RWPE1 (cell line): ENCODE data around the gene ANKRD11.

Source experiments
- CTCF ChIA-PET: fragments of 350-600 bp; sonication (Branson Sonifier 250); formaldehyde crosslinking; extraction: SDS; loops from one replicate; lab custom pipeline; 2021; lab: Yijun Ruan, JAX
- POLR2A ChIA-PET: fragments of 400-600 bp; formaldehyde crosslinking; extraction: SDS; loops from one replicate; lab custom pipeline; 2020; ENCODE audit warnings: antibody characterized with exemption; ENCODE audit not compliant: low non-redundant PET; lab: Yijun Ruan, JAX
- DNase-seq: peaks from one replicate; pipeline ENCODE4 v3.0.0; 2012; ENCODE audit warnings: low spot score
- H3K27ac ChIP-seq: fragments of 450-650 bp; 2 replicates; pipeline ENCODE4 v1.5.1; 2017
- CTCF ChIP-seq: fragments of 450-650 bp; conservative IDR thresholded peaks from 2 replicates; pipeline ENCODE4 v1.5.1; 2017; ENCODE audit warnings: low read depth, mild to moderate bottlenecking

The ANKRD11 gene

GRCh38 chr16:89273741-89274472, 216.5 kb downstream of the ANKRD11 start:
- ChIA-PET CTCF (no interaction called here), POLR2A (no interaction called here)
- no peak for DNase-seq
- H3K27ac ChIP-seq: peak overlapping the region; percentile 2; the same call in 1 of the 2 replicates
- TF ChIP-seq CTCF: no peak

- DNase-seq: no peak
- TF ChIP-seq CTCF: no peak
- H3K27ac ChIP-seq: no peak overlapping the region
- POLR2A ChIA-PET: no interaction called here
- CTCF ChIA-PET: interaction anchor here (0.6 kb wide), 1 partner anchor 459 kb away, joined by 3 read pairs; no protein-coding TSS in a partner anchor
Observed at GRCh38 chr16:89272631-89273030, 217.7 kb downstream of the ANKRD11 start.

- no peak for TF ChIP-seq CTCF
- DNase-seq: no peak
- ChIA-PET CTCF (no interaction called here), POLR2A (no interaction called here)
- H3K27ac ChIP-seq: peak overlapping the region; percentile 51
Observed at GRCh38 chr16:89270666-89271345, 219.6 kb downstream of the ANKRD11 start.

- ChIA-PET POLR2A (no interaction called here), CTCF (no interaction called here)
- no peak for TF ChIP-seq CTCF
- peak overlapping the region; percentile 51 for H3K27ac ChIP-seq
- no peak for DNase-seq
Observed at GRCh38 chr16:89269805-89270665, 220.3 kb downstream of the ANKRD11 start.

GRCh38 chr16:89268987-89269735, 221.2 kb downstream of the ANKRD11 start:
- ChIA-PET POLR2A (interaction anchor here (0.5 kb wide), 1 partner anchor 369 kb away, joined by 3 read pairs; no protein-coding TSS in a partner anchor), CTCF (no interaction called here)
- peak overlapping the region; percentile 51 for H3K27ac ChIP-seq
- no peak for TF ChIP-seq CTCF
- DNase-seq: no peak
